HUES6 (cell line): ENCODE measurements around the gene ZSCAN26.
"Not testable (repeated sequence)": the region's sequence is repeated elsewhere in the genome, so short reads cannot be mapped to it uniquely, and the experiment has no call there.

Experiments
- H3K27ac ChIP-seq: 2 replicates; pipeline ENCODE4 v1.7.0; 2013; ENCODE audit warnings: low read depth, mild to moderate bottlenecking, low read length, inconsistent platforms
- H3K27me3 ChIP-seq: 2 replicates; pipeline ENCODE4 v1.6.1; 2013; ENCODE audit warnings: low read length; ENCODE audit not compliant: control insufficient read depth, insufficient read depth
- H3K36me3 ChIP-seq: 2 replicates; pipeline ENCODE4 v1.6.1; 2013; ENCODE audit warnings: low read length; ENCODE audit not compliant: control insufficient read depth, insufficient read depth
- H3K4me1 ChIP-seq: 2 replicates; pipeline ENCODE4 v1.6.1; 2013; ENCODE audit warnings: low read length; ENCODE audit not compliant: control insufficient read depth, insufficient read depth
- H3K4me3 ChIP-seq: 2 replicates; pipeline ENCODE4 v1.5.1; 2013; ENCODE audit warnings: low read depth, low read length
- H3K9ac ChIP-seq: one replicate; pipeline ENCODE4 v1.6.1; 2013; ENCODE audit warnings: mild to moderate bottlenecking, low read length
- H3K9me3 ChIP-seq: 2 replicates; pipeline ENCODE4 v1.6.1; 2013; ENCODE audit warnings: low read depth, low read length; ENCODE audit not compliant: control insufficient read depth, insufficient read depth

ZSCAN26 gene

DNA sequence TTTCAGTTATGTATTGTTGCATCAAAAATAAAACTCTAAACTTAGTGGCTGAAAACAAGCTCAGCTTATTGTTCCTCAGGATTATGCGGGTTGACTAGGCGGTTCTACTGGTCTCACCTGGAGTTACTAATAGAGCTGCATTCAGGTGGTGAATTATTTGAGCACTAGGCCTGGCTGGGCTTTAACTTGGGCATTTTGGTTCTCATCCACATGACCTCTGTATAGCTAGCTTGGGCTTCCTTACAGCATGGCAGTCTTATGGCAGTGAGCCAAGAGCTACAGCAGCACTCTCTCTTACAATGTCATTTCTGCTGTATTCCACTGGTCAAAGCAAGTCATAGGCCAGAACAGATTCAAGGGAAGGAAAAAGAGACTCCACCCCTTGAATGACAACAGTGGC is 16.0 kb downstream of the ZSCAN26 start:
- Histone ChIP-seq H3K27me3 (no peaks in the 10 kb centered on the region), H3K27ac (no peak overlapping the region), H3K4me3 (peak overlapping the region; percentile 85; the same call in 1 of the 2 replicates), H3K9ac (no peak overlapping the region), H3K4me1 (no peaks in the 10 kb centered on the region), H3K36me3 (peaks cover 41% of the 10 kb centered on the region), H3K9me3 (no peaks in the 10 kb centered on the region)

DNA sequence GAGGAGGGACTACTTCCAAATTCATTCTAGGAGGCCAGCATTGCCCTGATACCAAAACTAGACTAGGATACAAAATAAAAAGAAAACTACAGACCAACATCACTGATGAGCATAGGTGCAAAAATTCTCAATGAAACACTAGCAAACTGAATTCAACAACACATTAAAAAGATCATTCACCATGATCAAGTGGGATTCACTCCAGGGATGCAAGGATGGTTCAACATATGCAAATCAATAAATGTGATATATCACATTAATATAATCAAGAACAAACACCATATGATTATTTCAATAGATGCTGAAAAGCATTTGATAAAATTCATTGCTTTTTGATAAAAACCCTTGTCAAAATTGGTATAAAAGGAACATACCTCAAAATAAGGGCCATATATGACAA is 24.6 kb downstream of the ZSCAN26 start:
- Histone ChIP-seq H3K27me3 (no peaks in the 10 kb centered on the region), H3K27ac (no peak overlapping the region), H3K9me3 (no peaks in the 10 kb centered on the region), H3K4me3 (no peak overlapping the region), H3K4me1 (no peaks in the 10 kb centered on the region), H3K9ac (no peak overlapping the region), H3K36me3 (peaks cover 38% of the 10 kb centered on the region)

DNA sequence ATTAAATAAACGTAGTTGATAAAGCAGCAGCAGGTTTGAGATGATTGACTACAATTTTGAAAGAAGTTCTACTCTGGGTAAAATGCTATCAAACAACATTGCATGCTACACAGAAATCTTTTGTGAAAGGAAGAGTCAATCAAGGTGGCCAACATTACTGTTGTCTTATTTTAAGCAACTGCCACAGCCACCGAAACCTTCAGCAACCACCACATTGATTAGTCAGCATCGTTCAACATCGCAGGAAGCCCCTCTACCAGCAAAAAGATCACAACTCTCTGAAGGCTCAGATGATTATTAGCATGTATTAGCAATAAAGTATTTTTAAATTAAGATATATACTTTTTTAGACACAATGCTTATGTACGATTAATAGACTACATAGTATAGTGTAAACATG is 28.4 kb downstream of the ZSCAN26 start:
- H3K9me3 ChIP-seq, result no peaks in the 10 kb centered on the region
- no peaks in the 10 kb centered on the region for H3K4me1 ChIP-seq
- no peaks in the 10 kb centered on the region for H3K27me3 ChIP-seq
- no peak overlapping the region for H3K9ac ChIP-seq
- H3K4me3 ChIP-seq, result no peak overlapping the region
- no peak overlapping the region for H3K27ac ChIP-seq
- peaks cover 27% of the 10 kb centered on the region for H3K36me3 ChIP-seq

DNA sequence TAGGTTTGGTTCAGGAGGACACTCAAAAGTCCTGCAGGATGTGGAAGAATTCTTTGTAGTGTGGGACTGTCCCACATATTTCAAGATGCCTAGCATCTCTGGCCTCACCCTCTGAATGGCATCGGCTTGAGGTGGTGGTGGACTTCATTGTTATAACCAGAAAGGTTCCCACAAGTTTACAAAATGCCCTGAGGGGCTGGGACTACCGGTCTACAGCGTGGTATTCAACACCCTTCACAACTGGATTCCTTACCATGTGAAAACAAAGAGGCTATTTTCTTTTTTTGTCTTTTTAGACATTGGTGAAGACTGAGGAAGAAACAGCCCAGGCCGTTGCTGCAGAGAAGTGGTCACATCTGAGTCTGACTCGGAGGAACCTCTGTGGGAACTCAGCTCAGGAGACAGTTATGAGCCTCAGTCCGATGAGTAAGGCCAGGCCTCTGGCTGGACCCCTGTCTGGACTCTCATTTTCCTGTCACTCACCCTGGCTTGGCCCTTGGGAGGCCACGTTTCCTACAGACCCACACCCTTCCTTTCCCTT is 29.6 kb downstream of the ZSCAN26 start:
- Histone ChIP-seq H3K4me3 (no peak overlapping the region), H3K9ac (no peak overlapping the region), H3K36me3 (peaks cover 37% of the 10 kb centered on the region), H3K27ac (no peak overlapping the region), H3K27me3 (no peaks in the 10 kb centered on the region), H3K4me1 (no peaks in the 10 kb centered on the region), H3K9me3 (no peaks in the 10 kb centered on the region)

DNA sequence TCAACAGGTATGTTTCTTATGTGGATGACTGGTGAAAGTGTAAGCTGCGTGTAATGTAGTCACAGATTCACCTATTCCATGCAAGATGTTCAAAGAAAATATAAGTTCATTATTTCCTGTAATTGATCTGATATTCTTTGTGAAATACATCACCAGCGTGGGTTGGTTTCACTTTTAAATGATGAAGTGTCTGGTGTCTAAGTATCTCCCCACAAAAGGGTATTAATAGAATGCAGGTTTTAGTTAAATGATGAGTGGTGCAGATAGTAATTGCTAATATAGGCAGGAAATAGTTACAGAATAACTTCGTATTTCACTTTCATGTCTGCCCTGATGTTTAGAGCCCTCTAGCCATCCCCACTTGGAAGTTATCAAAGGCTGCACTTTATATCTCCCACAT is 36.6 kb downstream of the ZSCAN26 start:
- H3K36me3 ChIP-seq, result peaks cover 30% of the 10 kb centered on the region
- H3K27me3 ChIP-seq, result no peaks in the 10 kb centered on the region
- no peak overlapping the region for H3K9ac ChIP-seq
- H3K9me3 ChIP-seq, result no peaks in the 10 kb centered on the region
- H3K4me1 ChIP-seq, result no peaks in the 10 kb centered on the region
- no peak overlapping the region for H3K27ac ChIP-seq
- no peak overlapping the region for H3K4me3 ChIP-seq

DNA sequence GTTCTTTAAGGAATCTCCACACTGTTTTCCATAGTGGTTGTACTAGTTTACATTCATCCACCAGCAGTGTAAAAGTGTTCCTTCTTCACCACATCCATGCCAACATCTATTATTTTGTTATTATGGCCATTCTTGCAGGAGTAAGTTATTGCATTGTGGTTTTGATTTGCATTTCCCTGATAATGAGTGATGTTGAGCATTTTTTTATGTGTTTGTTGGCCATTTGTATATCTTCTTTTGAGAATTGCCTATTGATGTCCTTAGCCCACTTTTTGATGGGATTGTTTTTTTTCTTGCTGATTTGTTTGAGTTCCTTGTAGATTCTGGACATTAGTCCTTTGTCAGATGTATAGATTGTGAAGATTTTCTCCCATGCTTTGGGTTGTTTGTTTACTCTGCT is 39.4 kb downstream of the ZSCAN26 start:
- H3K4me3 ChIP-seq, H3K27me3 ChIP-seq, H3K27ac ChIP-seq, H3K9me3 ChIP-seq, H3K9ac ChIP-seq: not testable (repeated sequence)
- Histone ChIP-seq H3K36me3 (peaks cover 20% of the 10 kb centered on the region), H3K4me1 (peaks cover 15% of the 10 kb centered on the region; the same call in 1 of the 2 replicates)

DNA sequence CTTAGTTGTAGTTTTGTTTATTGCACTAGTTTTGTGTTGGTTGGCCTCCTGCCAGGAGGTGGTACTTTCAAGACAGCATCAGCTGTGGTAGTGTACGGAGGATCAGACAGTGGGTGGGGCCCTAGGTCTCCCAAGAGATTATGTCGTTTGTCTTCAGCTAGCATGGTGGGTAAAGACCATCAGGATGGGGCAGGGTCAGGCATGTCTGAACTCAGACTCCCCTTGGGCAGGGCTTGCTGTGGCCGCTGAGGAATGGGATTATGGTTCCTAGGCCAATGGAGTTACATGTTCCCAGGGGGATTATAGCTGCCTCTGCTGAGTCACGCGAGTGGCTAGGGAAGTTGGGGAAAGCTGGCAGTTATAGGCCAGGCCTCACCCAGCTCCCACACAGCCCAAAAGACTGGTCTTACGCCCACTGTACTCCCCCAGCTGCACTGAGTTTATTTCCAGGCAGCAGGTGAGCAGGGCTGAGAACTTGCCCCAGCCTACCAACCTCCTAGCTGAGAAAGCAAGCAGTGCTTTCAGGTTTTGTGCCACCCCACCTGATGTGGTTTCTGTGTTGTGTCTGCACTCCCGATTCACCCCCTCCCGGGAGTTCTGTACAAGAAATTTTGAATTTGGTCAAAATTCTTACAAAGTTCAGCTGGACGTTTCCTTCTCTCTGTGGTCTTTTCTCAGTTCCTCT is 44.3 kb downstream of the ZSCAN26 start:
- no peak overlapping the region for H3K4me3 ChIP-seq
- no peak overlapping the region for H3K27ac ChIP-seq

DNA sequence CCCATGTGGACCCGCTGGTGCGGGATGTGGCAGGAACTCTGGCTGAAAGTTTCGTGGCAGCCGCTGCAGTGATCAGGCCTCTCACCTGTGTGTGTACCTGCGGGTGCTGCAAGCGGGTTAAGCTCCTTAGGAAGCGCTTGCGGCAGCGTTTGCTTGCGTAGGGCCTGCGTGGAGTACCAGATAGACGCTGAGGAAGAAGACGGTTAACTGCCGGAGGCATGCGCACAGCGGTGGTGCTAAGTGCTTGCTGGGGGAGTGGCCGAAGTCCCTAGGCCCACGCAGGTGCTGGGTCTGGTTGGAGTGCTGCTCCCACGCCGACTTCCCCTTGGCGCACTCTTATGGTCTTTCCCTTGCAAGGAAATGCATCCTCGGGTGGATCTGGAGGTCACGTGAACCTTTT is 46.0 kb downstream of the ZSCAN26 start:
- Histone ChIP-seq H3K4me3 (no peak overlapping the region), H3K9ac (no peak overlapping the region), H3K4me1 (peaks cover 17% of the 10 kb centered on the region; the same call in 1 of the 2 replicates)

More for the DNA sequence above, 44.3 kb downstream of the ZSCAN26 start:
- H3K27me3 ChIP-seq, result no peaks in the 10 kb centered on the region
- no peaks in the 10 kb centered on the region for H3K9me3 ChIP-seq
- H3K4me1 ChIP-seq, result peaks cover 17% of the 10 kb centered on the region; the same call in 1 of the 2 replicates
- no peaks in the 10 kb centered on the region for H3K36me3 ChIP-seq
- H3K9ac ChIP-seq, result no peak overlapping the region

DNA sequence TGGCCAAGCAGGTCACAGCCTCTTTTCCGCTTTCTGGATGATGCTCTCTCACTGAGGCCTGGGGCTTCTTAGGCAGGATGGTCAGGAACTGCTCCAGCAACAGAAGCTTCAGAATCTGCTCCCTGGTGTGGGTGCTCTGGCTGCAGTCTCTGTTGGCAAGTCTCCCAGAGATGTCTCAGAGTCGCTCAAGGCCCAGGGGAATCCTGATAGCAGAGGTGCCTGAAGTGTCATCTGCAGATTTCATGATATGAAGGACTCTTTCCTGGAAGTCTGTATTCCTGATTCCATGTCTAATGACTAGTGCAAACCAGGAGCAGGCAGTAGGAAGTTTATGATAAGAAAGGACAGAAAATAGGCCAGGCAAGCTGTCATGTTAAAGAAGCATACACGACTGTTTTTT is 48.7 kb downstream of the ZSCAN26 start:
- Histone ChIP-seq H3K4me3 (no peak overlapping the region), H3K9ac (no peak overlapping the region), H3K27me3 (no peaks in the 10 kb centered on the region), H3K4me1 (peaks cover 9% of the 10 kb centered on the region; the same call in 1 of the 2 replicates), H3K36me3 (no peaks in the 10 kb centered on the region), H3K9me3 (peaks cover 4% of the 10 kb centered on the region), H3K27ac (no peak overlapping the region)

More for the DNA sequence above, 46.0 kb downstream of the ZSCAN26 start:
- no peaks in the 10 kb centered on the region for H3K27me3 ChIP-seq
- no peaks in the 10 kb centered on the region for H3K9me3 ChIP-seq
- no peak overlapping the region for H3K27ac ChIP-seq
- H3K36me3 ChIP-seq, result no peaks in the 10 kb centered on the region

DNA sequence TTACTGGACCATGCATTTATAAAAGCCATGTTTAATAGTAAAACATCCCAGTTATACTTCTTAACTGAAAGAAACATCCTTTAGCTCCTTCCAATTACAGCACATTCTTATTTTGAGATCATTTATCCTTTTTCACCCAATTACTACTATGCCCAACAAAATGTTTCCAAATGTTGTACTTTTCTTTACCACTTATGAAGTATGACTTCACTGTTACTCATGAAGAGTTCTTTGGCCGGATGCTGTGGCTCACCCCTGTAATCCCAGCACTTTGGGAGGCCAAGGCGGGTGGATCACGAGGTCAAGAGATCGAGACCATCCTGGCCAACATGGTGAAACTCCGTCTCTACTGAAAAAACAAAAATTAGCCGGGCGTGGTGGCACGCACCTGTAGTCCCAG is 50.9 kb downstream of the ZSCAN26 start:
- not testable (repeated sequence) for H3K36me3 ChIP-seq, H3K4me3 ChIP-seq, H3K9me3 ChIP-seq, H3K27ac ChIP-seq, H3K9ac ChIP-seq, H3K27me3 ChIP-seq, H3K4me1 ChIP-seq

DNA sequence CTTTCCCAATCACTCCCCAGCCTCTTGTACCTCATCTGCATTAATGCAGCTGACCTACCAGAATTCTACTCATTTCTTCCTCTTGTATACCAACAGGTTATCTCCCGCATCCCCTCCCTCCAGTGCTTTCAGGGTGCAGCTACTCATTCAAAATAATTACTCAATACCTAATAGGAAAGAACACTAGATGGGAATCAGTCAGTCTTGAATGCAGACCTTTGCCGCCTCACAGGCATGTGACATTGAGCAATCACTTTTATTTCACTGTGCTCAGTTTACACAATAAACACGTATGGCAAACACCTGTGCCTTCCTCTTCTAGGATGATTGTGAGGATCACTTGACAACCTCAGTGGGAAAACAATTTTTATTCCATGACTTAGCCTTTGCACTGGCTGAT is 55.7 kb downstream of the ZSCAN26 start:
- no peaks in the 10 kb centered on the region for H3K27me3 ChIP-seq
- peaks cover 26% of the 10 kb centered on the region for H3K36me3 ChIP-seq
- no peak overlapping the region for H3K9ac ChIP-seq
- no peak overlapping the region for H3K27ac ChIP-seq
- H3K9me3 ChIP-seq, result peaks cover 39% of the 10 kb centered on the region
- no peak overlapping the region for H3K4me3 ChIP-seq
- no peaks in the 10 kb centered on the region for H3K4me1 ChIP-seq
